Measurements from ENCODE around the gene TNFRSF1A. TPM values are rescaled to one million over a fixed set of nuclear protein-coding genes. Genes with fewer than 3 reads are reported as not detected.
A peak's percentile ranks its signal among the peaks of the same experiment; 100 is the strongest.

The TNFRSF1A gene
- total RNA-seq (2021), result 82.6 and 91.5 TPM in 2 replicates
- percentile 78 among the genes with signal in this experiment for Bru-seq, nascent RNA
- BruChase-seq, experiment 1, labeled RNA remaining after a 2-hour chase, result percentile 86 among the genes with signal in this experiment
- BruChase-seq, experiment 2, labeled RNA remaining after a 6-hour chase, result percentile 86 among the genes with signal in this experiment
- long read RNA-seq, transcript TNFRSF1A-201 (10 exons, 2,223 nt), result major isoform, 65 of 79 reads
- long read RNA-seq, partial matches to known transcripts, result 9 of 79 reads
- long read RNA-seq, other reads (novel, unspliced or antisense), result 5 of 79 reads

DNA sequence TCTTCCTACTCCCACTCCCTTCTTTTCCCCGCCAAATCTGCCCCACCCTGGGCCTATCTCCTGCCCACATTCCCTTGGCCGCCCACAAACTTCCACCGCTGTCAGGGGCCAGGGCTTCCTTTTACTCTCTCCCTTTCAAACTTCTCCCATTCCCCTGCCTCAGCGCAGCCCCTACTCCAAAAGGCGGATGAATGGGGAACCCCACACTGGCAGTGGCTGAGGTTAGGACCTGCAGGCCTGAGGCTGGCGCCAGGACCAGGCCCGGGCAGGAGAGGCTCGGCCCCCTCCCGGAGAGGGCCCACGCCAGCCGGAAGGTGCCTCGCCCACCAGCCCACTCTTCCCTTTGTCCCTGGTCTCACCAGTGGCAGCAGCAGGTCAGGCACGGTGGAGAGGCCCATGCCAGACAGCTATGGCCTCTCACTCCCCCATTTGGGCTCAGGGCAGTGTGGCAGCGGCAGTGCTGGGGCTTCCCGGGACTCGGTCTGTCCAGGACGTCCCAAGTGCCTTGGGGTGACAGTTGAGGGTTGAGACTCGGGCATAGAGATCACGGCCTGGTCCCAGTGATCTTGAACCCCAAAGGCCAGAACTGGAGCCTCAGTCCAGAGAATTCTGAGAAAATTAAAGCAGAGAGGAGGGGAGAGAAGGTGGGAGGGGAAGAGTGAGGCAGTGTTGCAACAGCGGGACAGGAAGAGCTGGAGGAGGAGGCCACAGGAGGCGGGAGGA, at the start of gene TNFRSF1A:
TSS of gene TNFRSF1A (minus strand) at position 660 of the 723 bp plus-strand sequence. CDS start at position 398, 262 bp downstream.
- no peaks in the 10 kb centered on the region for H3K9me3 ChIP-seq (ENCODE audit: low read depth, low read length, poor library complexity, severe bottlenecking)
- peaks cover 41% of the 10 kb centered on the region for H3K4me1 ChIP-seq (ENCODE audit: insufficient read depth, low read length, poor library complexity, severe bottlenecking)
- ChIA-PET POLR2A (ENCODE audit: low non-redundant PET) (interaction anchor here (0.6 kb wide), 2 partner anchors 25 to 212 kb away, joined by 3 to 4 read pairs; no protein-coding TSS in a partner anchor), CTCF (no interaction called here)
- peak within 1 kb of the TSS; percentile 88 for H3K4me3 ChIP-seq (ENCODE audit: low read depth, low read length, poor library complexity, severe bottlenecking)
- BruUV-seq (replicated peaks), result no TSS peak
- peak; percentile 85 for DNase-seq (ENCODE audit: low spot score)
- TF ChIP-seq, protein P1, sequence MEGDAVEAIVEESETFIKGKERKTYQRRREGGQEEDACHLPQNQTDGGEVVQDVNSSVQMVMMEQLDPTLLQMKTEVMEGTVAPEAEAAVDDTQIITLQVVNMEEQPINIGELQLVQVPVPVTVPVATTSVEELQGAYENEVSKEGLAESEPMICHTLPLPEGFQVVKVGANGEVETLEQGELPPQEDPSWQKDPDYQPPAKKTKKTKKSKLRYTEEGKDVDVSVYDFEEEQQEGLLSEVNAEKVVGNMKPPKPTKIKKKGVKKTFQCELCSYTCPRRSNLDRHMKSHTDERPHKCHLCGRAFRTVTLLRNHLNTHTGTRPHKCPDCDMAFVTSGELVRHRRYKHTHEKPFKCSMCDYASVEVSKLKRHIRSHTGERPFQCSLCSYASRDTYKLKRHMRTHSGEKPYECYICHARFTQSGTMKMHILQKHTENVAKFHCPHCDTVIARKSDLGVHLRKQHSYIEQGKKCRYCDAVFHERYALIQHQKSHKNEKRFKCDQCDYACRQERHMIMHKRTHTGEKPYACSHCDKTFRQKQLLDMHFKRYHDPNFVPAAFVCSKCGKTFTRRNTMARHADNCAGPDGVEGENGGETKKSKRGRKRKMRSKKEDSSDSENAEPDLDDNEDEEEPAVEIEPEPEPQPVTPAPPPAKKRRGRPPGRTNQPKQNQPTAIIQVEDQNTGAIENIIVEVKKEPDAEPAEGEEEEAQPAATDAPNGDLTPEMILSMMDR (conservative IDR thresholded peaks at IDR 0.05; ENCODE audit: low read depth, low read length), result no peak
- TF ChIP-seq EZH2 (IDR thresholded peaks at IDR 0.05; ENCODE audit: borderline replicate concordance, low read depth, low read length, poor library complexity, severe bottlenecking), result no peak
- intact Hi-C loops (cut with micrococcal nuclease; ENCODE audit: unreplicated experiment), result no loop called here
- no peaks in the 10 kb centered on the region for H3K36me3 ChIP-seq (ENCODE audit: insufficient read depth, low read length, poor library complexity, severe bottlenecking)
- peak within 1 kb of the TSS; percentile 94 for H3K27ac ChIP-seq (ENCODE audit: low read depth, low read length, poor library complexity, severe bottlenecking)
- H3K27me3 ChIP-seq (replicated peaks; ENCODE audit: insufficient read depth, low read depth, low read length, poor library complexity), result no peaks in the 10 kb centered on the region

DNA sequence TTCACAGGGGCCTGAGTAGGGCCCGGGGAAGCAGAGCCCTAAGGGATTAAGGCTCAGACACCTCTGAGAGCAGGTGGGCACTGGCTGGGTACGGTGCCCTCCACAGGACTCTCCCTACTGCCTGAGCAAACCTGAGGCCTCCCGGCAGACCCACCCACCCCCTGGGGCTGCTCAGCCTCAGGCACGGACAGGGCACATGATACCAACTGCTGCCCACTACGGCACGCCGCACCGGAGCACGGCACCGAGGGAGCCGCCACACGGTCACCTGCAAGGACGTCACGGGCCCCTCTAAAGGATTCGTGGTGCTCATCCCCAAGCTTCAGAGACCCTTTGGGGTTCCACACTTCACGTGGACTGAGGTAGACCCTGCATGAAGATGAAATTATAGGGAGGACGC, 49.1 kb upstream of the TNFRSF1A start:
- BruUV-seq (replicated peaks), result no TSS peak
- POLR2A ChIA-PET (ENCODE audit: low non-redundant PET), result interaction anchor here (0.5 kb wide), 1 partner anchor 149 kb away, joined by 3 read pairs; no protein-coding TSS in a partner anchor

DNA sequence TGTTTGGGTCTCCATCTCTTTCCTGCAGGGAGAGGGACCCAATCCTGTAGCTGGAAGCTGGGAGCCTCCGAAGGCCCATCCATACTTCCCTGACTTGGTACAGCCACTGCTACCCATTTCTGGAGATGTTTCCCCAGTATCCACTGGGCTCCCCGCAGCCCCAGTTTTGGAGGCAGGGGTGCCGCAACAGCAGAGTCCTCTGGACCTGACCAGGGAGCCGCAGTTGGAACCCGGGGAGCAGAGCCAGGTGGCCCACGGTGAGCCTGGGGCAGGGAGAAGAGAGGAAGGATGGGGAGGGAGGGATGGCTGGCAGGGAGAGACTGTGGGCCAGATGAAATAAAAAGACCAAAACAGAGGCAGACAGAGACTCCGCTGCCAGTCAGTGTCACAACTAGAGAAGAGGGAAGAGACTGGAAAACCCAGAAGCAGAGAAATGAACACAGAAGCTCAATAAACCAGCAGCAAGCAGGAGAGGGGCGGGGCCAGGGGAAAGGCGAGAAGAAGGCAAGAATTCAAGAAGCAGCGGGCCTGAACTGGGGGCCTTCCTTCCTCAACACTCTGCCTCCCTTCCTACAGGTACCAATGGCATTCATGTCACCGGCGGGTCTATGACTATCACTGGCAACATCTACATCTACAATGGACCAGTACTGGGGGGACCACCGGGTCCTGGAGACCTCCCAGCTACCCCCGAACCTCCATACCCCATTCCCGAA, 48.4 kb upstream of the TNFRSF1A start:
- DNase-seq (ENCODE audit: low spot score), result no peak
- Histone ChIP-seq H3K27me3 (replicated peaks; ENCODE audit: insufficient read depth, low read depth, low read length, poor library complexity) (no peaks in the 10 kb centered on the region), H3K4me3 (ENCODE audit: low read depth, low read length, poor library complexity, severe bottlenecking) (no peak overlapping the region), H3K4me1 (ENCODE audit: insufficient read depth, low read length, poor library complexity, severe bottlenecking) (no peaks in the 10 kb centered on the region), H3K9me3 (ENCODE audit: low read depth, low read length, poor library complexity, severe bottlenecking) (no peaks in the 10 kb centered on the region), H3K27ac (ENCODE audit: low read depth, low read length, poor library complexity, severe bottlenecking) (no peak overlapping the region), H3K36me3 (ENCODE audit: insufficient read depth, low read length, poor library complexity, severe bottlenecking) (no peaks in the 10 kb centered on the region)
- intact Hi-C loops (cut with micrococcal nuclease; ENCODE audit: unreplicated experiment), result no loop called here
- POLR2A ChIA-PET (ENCODE audit: low non-redundant PET), result no interaction called here
- BruUV-seq (replicated peaks), result no TSS peak
- TF ChIP-seq, protein P1 (conservative IDR thresholded peaks at IDR 0.05; ENCODE audit: low read depth, low read length), result no peak
- TF ChIP-seq EZH2 (IDR thresholded peaks at IDR 0.05; ENCODE audit: borderline replicate concordance, low read depth, low read length, poor library complexity, severe bottlenecking), result no peak
- CTCF ChIA-PET, result no interaction called here

More for the DNA sequence above, 49.1 kb upstream of the TNFRSF1A start:
- Histone ChIP-seq H3K27me3 (replicated peaks; ENCODE audit: insufficient read depth, low read depth, low read length, poor library complexity) (no peaks in the 10 kb centered on the region), H3K4me3 (ENCODE audit: low read depth, low read length, poor library complexity, severe bottlenecking) (no peak overlapping the region), H3K36me3 (ENCODE audit: insufficient read depth, low read length, poor library complexity, severe bottlenecking) (no peaks in the 10 kb centered on the region), H3K27ac (ENCODE audit: low read depth, low read length, poor library complexity, severe bottlenecking) (no peak overlapping the region), H3K9me3 (ENCODE audit: low read depth, low read length, poor library complexity, severe bottlenecking) (no peaks in the 10 kb centered on the region), H3K4me1 (ENCODE audit: insufficient read depth, low read length, poor library complexity, severe bottlenecking) (no peaks in the 10 kb centered on the region)
- CTCF ChIA-PET, result no interaction called here
- TF ChIP-seq, protein P1 (conservative IDR thresholded peaks at IDR 0.05; ENCODE audit: low read depth, low read length), result no peak
- no peak for TF ChIP-seq EZH2 (IDR thresholded peaks at IDR 0.05; ENCODE audit: borderline replicate concordance, low read depth, low read length, poor library complexity, severe bottlenecking)
- intact Hi-C loops (cut with micrococcal nuclease; ENCODE audit: unreplicated experiment), result no loop called here
- DNase-seq (ENCODE audit: low spot score), result no peak
